Heart right ventricle (tissue), 16 donors: Measurements from ENCODE around the gene ARMC9. TPM values are rescaled to one million over a fixed set of nuclear protein-coding genes. Genes with fewer than 3 reads are reported as not detected.

ENCODE experiments used
- ATAC-seq, 8 donors: fragments of 200-7000 bp; cut with Tn5 transposase; one replicate each; pipeline ENCODE4 v1.9.1; 2020; ENCODE audit warnings: mild to moderate bottlenecking in 8 of 8, moderate library complexity in 8 of 8, moderate number of reproducible peaks in 1 of 8
- DNase-seq, 2 donors: peaks; one replicate each; pipeline ENCODE4 v3.0.0-alpha.2; 2020
- H3K27ac ChIP-seq, 10 donors: fragments of 200-600 bp; sonication (generic) in 2 of 10; one replicate each; pipeline versions ENCODE4 v1.5.0 to v1.8.0; 2020 to 2022; ENCODE audit warnings: mild to moderate bottlenecking in 3 of 10
- H3K27me3 ChIP-seq, 7 donors: fragments of 200-600 bp; one replicate each; pipeline ENCODE4 v1.8.0; 2021 to 2022; ENCODE audit warnings: mild to moderate bottlenecking in 2 of 7
- H3K36me3 ChIP-seq, 9 donors: fragments of 200-600 bp; sonication (generic) in 1 of 9; one replicate each; pipeline versions ENCODE4 v1.5.0 to v1.8.0; 2020 to 2022; ENCODE audit warnings: mild to moderate bottlenecking in 2 of 9
- H3K4me1 ChIP-seq, 9 donors: fragments of 200-600 bp; sonication (generic) in 1 of 9; one replicate each; pipeline versions ENCODE4 v1.5.0 to v1.8.0; 2020 to 2022; ENCODE audit warnings: mild to moderate bottlenecking in 4 of 9
- H3K4me3 ChIP-seq, 10 donors: fragments of 200-600 bp; sonication (generic) in 2 of 10; one replicate each; pipeline versions ENCODE4 v1.5.0 to v1.8.0; 2020 to 2022; ENCODE audit warnings: mild to moderate bottlenecking in 7 of 10, moderate library complexity in 2 of 10
- H3K9me3 ChIP-seq, 11 donors: fragments of 200-600 bp in 10 of 11; sonication (generic) in 2 of 11; one replicate each; pipeline versions ENCODE4 v1.5.0 to v1.8.0; 2013 to 2022; ENCODE audit warnings: mild to moderate bottlenecking in 2 of 11, control low read depth in 1 of 11, moderate library complexity in 1 of 11
- CTCF ChIP-seq, 9 donors: fragments of 200-600 bp; sonication (generic) in 2 of 9; IDR thresholded peaks; one replicate each; pipeline versions ENCODE4 v1.5.0 to v1.8.0; 2021 to 2022; ENCODE audit warnings: antibody characterized with exemption in 9 of 9, mild to moderate bottlenecking in 5 of 9, moderate library complexity in 1 of 9
- whole genome bisulfite sequencing, 2 donors: extraction: QIAGEN DNeasy Blood & Tissue Kit; methylation state at CpG; one replicate each; pipeline ENCODE4 v1.1.7; 2013; ENCODE audit warnings: inconsistent platforms in 1 of 2; 5-methylcytosine and 5-hydroxymethylcytosine counted together
- intact Hi-C, 10 donors: fragments of 100-400 bp; cut with DNase I; formaldehyde crosslinking; loops; one replicate each; pipeline versions ENCODE4 v1.11.1 to v1.14.2; 2022
- polyA plus RNA-seq, 2 donors: library from polyadenylated mRNA; stranded (reverse); fragments of 200-250 nt; gene quantifications; one replicate each; pipeline ENCODE4 v1.2.3, GENCODE V29; 2013
- total RNA-seq, 10 donors: library from RNA; stranded (reverse); fragmentation: NEBNext Ultra II Directional in 3 of 10; extraction: Animal tissue kit (Norgen Biotek cat#: 25700) in 3 of 10; gene quantifications; one replicate each; pipeline versions ENCODE4 v1.2.1 to v1.2.4, GENCODE V29; 2021 to 2023
- donor health status: Arrhythmogenic right ventricular cardiomyopathy.
- donor health status: ischemic (EF 13 %, LVEDD 7.1; RV severe dilation, severe dysfunction).
- donor health status: healthy with polysubstance abuse.
- donor health status: DM: no; HTN: yes; CAD: no.
- donor health status: DM: no; HTN: no; CAD: no.
- donor health status: ischemic (EF 25% LVEDD 6.9; RV normal size, moderate dysfunction).
- donor health status: ischemic (EF 25% LVEDD 5.7; RV mildly dilated, moderate dysfunction).
- donor health status: healthy.
- donor health status: DM: yes; HTN: yes; CAD: no.
- donor health status: Ischemic cardiomyopathy.
- donor health status: ischemic (EF 35%, LVEDD 5.7; RV mildly dilated, moderate dysfunction).
- donor health status: nonischemic (EF 11% LVEDD 7.7; RV severe dilation, severe dysfunction).
- donor health status: DM: yes; HTN: yes; CAD: no.
- donor health status: PGD.
- donor health status: ischemic (EF 29% LVEDD 5.4; RV normal size, mild dysfunction).
- donor health status: nonischemic (EF 23%, LVEDD 6.1; RV moderate dilation, normal function).

ARMC9 gene
- total and polyA plus RNA-seq, 12 donors = 1.6 to 6.8 (median 2.3) TPM

- WGBS, 2 donors = 90 to 91% methylated on average over 5 of the region's 5 CpGs
- Histone ChIP-seq H3K36me3 (peaks cover 0 to 29% (median 0%) of the 10 kb centered on the region in 9 donors), H3K9me3 (no peaks in the 10 kb centered on the region), H3K4me3 (no peak overlapping the region), H3K27me3 (no peaks in the 10 kb centered on the region), H3K4me1 (no peaks in the 10 kb centered on the region), H3K27ac (no peak overlapping the region)
- no peak for TF ChIP-seq CTCF (IDR thresholded peaks at IDR 0.05)
- DNase-seq (no peak), ATAC-seq (no peak)
- intact Hi-C loops = no loop called here
These were observed 36.8 kb downstream of the ARMC9 start for GRCh38 chr2:231235217-231235616.

GRCh38 chr2:231238689-231239088 lies 40.3 kb downstream of the ARMC9 start:
- H3K36me3 ChIP-seq = peaks cover 0 to 34% (median 0%) of the 10 kb centered on the region in 9 donors
- ATAC-seq (no peak), DNase-seq (no peak)
- TF ChIP-seq CTCF (IDR thresholded peaks at IDR 0.05) = no peak
- H3K4me1 ChIP-seq = peaks cover 0 to 4% (median 0%) of the 10 kb centered on the region in 9 donors
- no peak overlapping the region for H3K4me3 ChIP-seq
- no peaks in the 10 kb centered on the region for H3K9me3 ChIP-seq
- no peaks in the 10 kb centered on the region for H3K27me3 ChIP-seq
- no peak overlapping the region for H3K27ac ChIP-seq
- intact Hi-C loops = no loop called here
- WGBS, 2 donors = 91 to 92% methylated on average over 3 of the region's 3 CpGs

- H3K36me3 ChIP-seq = peaks cover 0 to 34% (median 0%) of the 10 kb centered on the region in 9 donors
- H3K27me3 ChIP-seq = no peaks in the 10 kb centered on the region
- H3K9me3 ChIP-seq = no peaks in the 10 kb centered on the region
- DNase-seq (no peak), ATAC-seq (no peak)
- intact Hi-C loops = no loop called here
- peaks cover 0 to 5% (median 0%) of the 10 kb centered on the region in 9 donors for H3K4me1 ChIP-seq
- no peak overlapping the region for H3K4me3 ChIP-seq
- no peak overlapping the region for H3K27ac ChIP-seq
- no peak for TF ChIP-seq CTCF (IDR thresholded peaks at IDR 0.05)
- WGBS, 2 donors = 94 to 97% methylated on average over 10 of the region's 10 CpGs
These were observed 41.3 kb downstream of the ARMC9 start for GRCh38 chr2:231239751-231240150.

- intact Hi-C loops = no loop called here
- Histone ChIP-seq H3K4me1 (peaks cover 0 to 12% (median 0%) of the 10 kb centered on the region in 9 donors), H3K36me3 (peaks cover 0 to 30% (median 0%) of the 10 kb centered on the region in 9 donors), H3K27me3 (no peaks in the 10 kb centered on the region), H3K4me3 (no peak overlapping the region), H3K9me3 (no peaks in the 10 kb centered on the region), H3K27ac (peak overlapping the region in 3 of 10 donors; percentile 39 to 78 (median 47))
- no peak for TF ChIP-seq CTCF (IDR thresholded peaks at IDR 0.05)
- peak in 1 of 2 donors; percentile 23 for DNase-seq
- ATAC-seq = peak in 7 of 8 donors; percentile 69 to 84 (median 72)
- 73 to 80% methylated on average over 7 of the region's 7 CpGs for WGBS, 2 donors
These were observed 43.5 kb downstream of the ARMC9 start for GRCh38 chr2:231241755-231242507.
